Body of pancreas (tissue), 4 donors: ENCODE measurements around the gene RPN2.

Experiments
- CTCF ChIP-seq, 7 experiments: fragments of 450-650 bp in 4 of 7; fragments of 200-600 bp in 3 of 7; sonication (generic) in 3 of 7; IDR thresholded peaks; one replicate each; pipeline ENCODE4 v1.5.1; 2016 to 2019; ENCODE audit warnings: antibody characterized with exemption in 7 of 7
- POLR2A ChIP-seq, 3 donors: fragments of 450-650 bp; IDR thresholded peaks; one replicate each; pipeline ENCODE4 v1.6.1; 2016; ENCODE audit warnings: antibody characterized with exemption in 3 of 3, mild to moderate bottlenecking in 2 of 3

- TF ChIP-seq CTCF (IDR thresholded peaks at IDR 0.05) (no peak), POLR2A (IDR thresholded peaks at IDR 0.05) (no peak)
These were observed 59.9 kb downstream of the RPN2 start for GRCh38 chr20:37238935-37239451.
